HG03469 (cell line): ENCODE results near the gene CNPY2.
"Not testable (repeated sequence)": the region's sequence is repeated elsewhere in the genome, so short reads cannot be mapped to it uniquely, and the experiment has no call there.

Source experiments
- ATAC-seq: cut with Tn5 transposase; IDR thresholded peaks from one replicate; pipeline ENCODE4 v1.9.1; 2021; ENCODE audit warnings: mild to moderate bottlenecking, moderate library complexity, moderate number of reproducible peaks; ENCODE audit not compliant: unreplicated experiment

Gene CNPY2

GRCh38 chr12:56299308-56299852 lies 16.4 kb downstream of the CNPY2 start:
- ATAC-seq: no peak

- no peak for ATAC-seq
Measured at GRCh38 chr12:56298828-56299227, 17.0 kb downstream of the CNPY2 start.

- no peak for ATAC-seq
Measured at GRCh38 chr12:56297400-56297799, 18.4 kb downstream of the CNPY2 start.

GRCh38 chr12:56296295-56296694 lies 19.5 kb downstream of the CNPY2 start:
- no peak for ATAC-seq

GRCh38 chr12:56293795-56294194 lies 22.0 kb downstream of the CNPY2 start:
- ATAC-seq: no peak

- no peak for ATAC-seq
Measured at GRCh38 chr12:56288705-56289387, 26.9 kb downstream of the CNPY2 start.

GRCh38 chr12:56286044-56286830 lies 29.6 kb downstream of the CNPY2 start:
- no peak for ATAC-seq

- not testable (repeated sequence) for ATAC-seq
Measured at GRCh38 chr12:56284263-56284662, 31.5 kb downstream of the CNPY2 start.

GRCh38 chr12:56282579-56282978 lies 33.2 kb downstream of the CNPY2 start:
- no peak for ATAC-seq

GRCh38 chr12:56282030-56282429 lies 33.8 kb downstream of the CNPY2 start:
- ATAC-seq: no peak

- no peak for ATAC-seq
Measured at GRCh38 chr12:56280849-56281248, 34.9 kb downstream of the CNPY2 start.

- no peak for ATAC-seq
Measured at GRCh38 chr12:56278905-56279304, 36.9 kb downstream of the CNPY2 start.

GRCh38 chr12:56274299-56274698 lies 41.5 kb downstream of the CNPY2 start:
- no peak for ATAC-seq

GRCh38 chr12:56272468-56272867 lies 43.3 kb downstream of the CNPY2 start:
- ATAC-seq: not testable (repeated sequence)

GRCh38 chr12:56271031-56271430 lies 44.8 kb downstream of the CNPY2 start:
- no peak for ATAC-seq

- no peak for ATAC-seq
Measured at GRCh38 chr12:56267443-56268071, 48.2 kb downstream of the CNPY2 start.

- peak; percentile 66 for ATAC-seq
Measured at GRCh38 chr12:56266693-56267442, 48.9 kb downstream of the CNPY2 start, which contains the start of gene COQ10A. TSS of gene COQ10A (plus strand) at chr12:56266942. CDS start at chr12:56267119, 177 bp downstream.

- ATAC-seq: not testable (repeated sequence)
Measured at GRCh38 chr12:56266068-56266692, 49.6 kb downstream of the CNPY2 start.

- ATAC-seq: not testable (repeated sequence)
Measured at GRCh38 chr12:56262955-56263354, 52.8 kb downstream of the CNPY2 start.
